WTC11 (cell line): ENCODE measurements around the gene GREB1. TPM values are rescaled to one million over a fixed set of nuclear protein-coding genes. Genes with fewer than 3 reads are reported as not detected.

Source experiments
- ATAC-seq: fragments of 200-7000 bp; cut with Tn5 transposase; 2 replicates; pipeline ENCODE4 v1.10.0; 2021; ENCODE audit warnings: mild to moderate bottlenecking, moderate library complexity
- CTCF ChIA-PET: fragments of 300-600 bp; sonication (Branson Sonifier 250); formaldehyde crosslinking; loops from one replicate; lab custom pipeline; 2021; ENCODE audit warnings: antibody characterized with exemption; lab: Charles Lee
- POLR2A ChIA-PET: fragments of 350-600 bp; sonication (Branson Sonifier 250); formaldehyde crosslinking; loops from one replicate; lab custom pipeline; 2021; ENCODE audit warnings: antibody characterized with exemption; lab: Charles Lee
- DNase-seq: peaks from one replicate; pipeline ENCODE4 v3.0.0; 2021; ENCODE audit warnings: low spot score
- H3K27ac Mint-ChIP-seq: 2 replicates; pipeline ENCODE4 v1.8.0; 2021; ENCODE audit warnings: mixed read lengths
- H3K27me3 Mint-ChIP-seq: 2 replicates; pipeline ENCODE4 v1.8.0; 2021; ENCODE audit warnings: low read depth, mild to moderate bottlenecking, moderate library complexity, mixed read lengths
- H3K36me3 Mint-ChIP-seq: 2 replicates; pipeline ENCODE4 v1.8.0; 2021; ENCODE audit warnings: mixed read lengths
- H3K4me1 Mint-ChIP-seq: 2 replicates; pipeline ENCODE4 v1.8.0; 2022; ENCODE audit warnings: mixed read lengths
- H3K4me3 Mint-ChIP-seq: 2 replicates; pipeline ENCODE4 v1.8.0; 2021; ENCODE audit warnings: mild to moderate bottlenecking, moderate library complexity, mixed read lengths
- H3K9me3 Mint-ChIP-seq: 2 replicates; pipeline ENCODE4 v1.8.0; 2021; ENCODE audit warnings: mixed read lengths
- ARID4B ChIP-seq: sonication (generic); formaldehyde crosslinking; IDR thresholded peaks from 2 replicates; pipeline ENCODE4 v1.8.0; 2023; ENCODE audit warnings: missing genetic modification reagents, mild to moderate bottlenecking, borderline replicate concordance
- CTCF ChIP-seq: fragments of 200-600 bp; IDR thresholded peaks from 2 replicates; pipeline ENCODE4 v1.8.0; 2022; ENCODE audit warnings: antibody characterized with exemption
- FOXP4 ChIP-seq: sonication (generic); formaldehyde crosslinking; IDR thresholded peaks from 2 replicates; pipeline ENCODE4 v1.8.0; 2022; ENCODE audit warnings: mild to moderate bottlenecking, missing genetic modification reagents
- GRHL2 ChIP-seq: fragments of 250-450 bp; sonication (Bioruptor Pico); IDR thresholded peaks from 2 replicates; pipeline ENCODE4 v1.8.0; 2022; ENCODE audit warnings: mild to moderate bottlenecking, moderate library complexity; ENCODE audit not compliant: insufficient replicate concordance, severe bottlenecking
- JAZF1 ChIP-seq: fragments of 250-450 bp; sonication (Bioruptor Pico); IDR thresholded peaks from 2 replicates; pipeline ENCODE4 v1.9.0; 2021; ENCODE audit warnings: moderate library complexity, mild to moderate bottlenecking, inconsistent platforms
- TEAD1 ChIP-seq: sonication (generic); formaldehyde crosslinking; IDR thresholded peaks from 2 replicates; pipeline ENCODE4 v1.8.0; 2022; ENCODE audit warnings: mild to moderate bottlenecking, missing genetic modification reagents
- USF1 ChIP-seq: sonication (generic); formaldehyde crosslinking; IDR thresholded peaks from 2 replicates; pipeline ENCODE4 v1.8.0; 2022; ENCODE audit warnings: mild to moderate bottlenecking, missing genetic modification reagents
- ZNF317 ChIP-seq: sonication (generic); formaldehyde crosslinking; IDR thresholded peaks from 2 replicates; pipeline ENCODE4 v1.8.1; 2023; ENCODE audit warnings: low read depth, mild to moderate bottlenecking, moderate library complexity, missing genetic modification reagents, borderline replicate concordance
- total RNA-seq: library from RNA; stranded (reverse); gene quantifications from 3 replicates; pipeline ENCODE4 v1.2.3, GENCODE V29; 2021
- TF ChIP-seq, protein P1 (sequence below): fragments of 250-450 bp; sonication (Bioruptor Pico); IDR thresholded peaks from 2 replicates; pipeline ENCODE4 v1.9.0; 2021; ENCODE audit warnings: mild to moderate bottlenecking
- TF ChIP-seq, protein P2 (sequence below): sonication (generic); formaldehyde crosslinking; IDR thresholded peaks from 2 replicates; pipeline ENCODE4 v1.8.1; 2023; ENCODE audit warnings: mild to moderate bottlenecking, missing genetic modification reagents, moderate library complexity
- TF ChIP-seq, protein P3 (sequence below): sonication (generic); formaldehyde crosslinking; IDR thresholded peaks from 2 replicates; pipeline ENCODE4 v1.8.1; 2023; ENCODE audit warnings: mild to moderate bottlenecking, missing genetic modification reagents
- TF ChIP-seq, protein P4 (sequence below): fragments of 250-450 bp; sonication (Bioruptor Pico); IDR thresholded peaks from 2 replicates; pipeline ENCODE4 v2.1.2; 2022; ENCODE audit warnings: mild to moderate bottlenecking, moderate library complexity
- TF ChIP-seq, protein P5 (sequence below): sonication (generic); formaldehyde crosslinking; IDR thresholded peaks from 2 replicates; pipeline ENCODE4 v1.8.1; 2022; ENCODE audit warnings: low read depth, mild to moderate bottlenecking, moderate library complexity, missing genetic modification reagents, borderline replicate concordance

GREB1 gene
- total RNA-seq, 1 experiment from 2014 or later: 35.7 TPM

- H3K36me3 Mint-ChIP-seq: no peaks in the 10 kb centered on the region
- CTCF ChIA-PET: interaction anchor here (0.8 to 3.5 kb wide), 4 partner anchors 8 to 96 kb away, joined by 3 to 27 read pairs (median 6); no protein-coding TSS in a partner anchor
- TF ChIP-seq, protein P1, sequence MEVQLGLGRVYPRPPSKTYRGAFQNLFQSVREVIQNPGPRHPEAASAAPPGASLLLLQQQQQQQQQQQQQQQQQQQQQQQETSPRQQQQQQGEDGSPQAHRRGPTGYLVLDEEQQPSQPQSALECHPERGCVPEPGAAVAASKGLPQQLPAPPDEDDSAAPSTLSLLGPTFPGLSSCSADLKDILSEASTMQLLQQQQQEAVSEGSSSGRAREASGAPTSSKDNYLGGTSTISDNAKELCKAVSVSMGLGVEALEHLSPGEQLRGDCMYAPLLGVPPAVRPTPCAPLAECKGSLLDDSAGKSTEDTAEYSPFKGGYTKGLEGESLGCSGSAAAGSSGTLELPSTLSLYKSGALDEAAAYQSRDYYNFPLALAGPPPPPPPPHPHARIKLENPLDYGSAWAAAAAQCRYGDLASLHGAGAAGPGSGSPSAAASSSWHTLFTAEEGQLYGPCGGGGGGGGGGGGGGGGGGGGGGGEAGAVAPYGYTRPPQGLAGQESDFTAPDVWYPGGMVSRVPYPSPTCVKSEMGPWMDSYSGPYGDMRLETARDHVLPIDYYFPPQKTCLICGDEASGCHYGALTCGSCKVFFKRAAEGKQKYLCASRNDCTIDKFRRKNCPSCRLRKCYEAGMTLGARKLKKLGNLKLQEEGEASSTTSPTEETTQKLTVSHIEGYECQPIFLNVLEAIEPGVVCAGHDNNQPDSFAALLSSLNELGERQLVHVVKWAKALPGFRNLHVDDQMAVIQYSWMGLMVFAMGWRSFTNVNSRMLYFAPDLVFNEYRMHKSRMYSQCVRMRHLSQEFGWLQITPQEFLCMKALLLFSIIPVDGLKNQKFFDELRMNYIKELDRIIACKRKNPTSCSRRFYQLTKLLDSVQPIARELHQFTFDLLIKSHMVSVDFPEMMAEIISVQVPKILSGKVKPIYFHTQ (CRISPR knock-in tag): no peak
- TF ChIP-seq, protein P2, sequence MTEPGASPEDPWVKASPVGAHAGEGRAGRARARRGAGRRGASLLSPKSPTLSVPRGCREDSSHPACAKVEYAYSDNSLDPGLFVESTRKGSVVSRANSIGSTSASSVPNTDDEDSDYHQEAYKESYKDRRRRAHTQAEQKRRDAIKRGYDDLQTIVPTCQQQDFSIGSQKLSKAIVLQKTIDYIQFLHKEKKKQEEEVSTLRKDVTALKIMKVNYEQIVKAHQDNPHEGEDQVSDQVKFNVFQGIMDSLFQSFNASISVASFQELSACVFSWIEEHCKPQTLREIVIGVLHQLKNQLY (CRISPR knock-in tag): no peak
- TF ChIP-seq CTCF: no peak
- TF ChIP-seq, protein P3, sequence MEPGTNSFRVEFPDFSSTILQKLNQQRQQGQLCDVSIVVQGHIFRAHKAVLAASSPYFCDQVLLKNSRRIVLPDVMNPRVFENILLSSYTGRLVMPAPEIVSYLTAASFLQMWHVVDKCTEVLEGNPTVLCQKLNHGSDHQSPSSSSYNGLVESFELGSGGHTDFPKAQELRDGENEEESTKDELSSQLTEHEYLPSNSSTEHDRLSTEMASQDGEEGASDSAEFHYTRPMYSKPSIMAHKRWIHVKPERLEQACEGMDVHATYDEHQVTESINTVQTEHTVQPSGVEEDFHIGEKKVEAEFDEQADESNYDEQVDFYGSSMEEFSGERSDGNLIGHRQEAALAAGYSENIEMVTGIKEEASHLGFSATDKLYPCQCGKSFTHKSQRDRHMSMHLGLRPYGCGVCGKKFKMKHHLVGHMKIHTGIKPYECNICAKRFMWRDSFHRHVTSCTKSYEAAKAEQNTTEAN (CRISPR knock-in tag): no peak
- TF ChIP-seq FOXP4 (CRISPR knock-in tag): no peak
- TF ChIP-seq ZNF317 (CRISPR knock-in tag): no peak
- TF ChIP-seq, protein P4, sequence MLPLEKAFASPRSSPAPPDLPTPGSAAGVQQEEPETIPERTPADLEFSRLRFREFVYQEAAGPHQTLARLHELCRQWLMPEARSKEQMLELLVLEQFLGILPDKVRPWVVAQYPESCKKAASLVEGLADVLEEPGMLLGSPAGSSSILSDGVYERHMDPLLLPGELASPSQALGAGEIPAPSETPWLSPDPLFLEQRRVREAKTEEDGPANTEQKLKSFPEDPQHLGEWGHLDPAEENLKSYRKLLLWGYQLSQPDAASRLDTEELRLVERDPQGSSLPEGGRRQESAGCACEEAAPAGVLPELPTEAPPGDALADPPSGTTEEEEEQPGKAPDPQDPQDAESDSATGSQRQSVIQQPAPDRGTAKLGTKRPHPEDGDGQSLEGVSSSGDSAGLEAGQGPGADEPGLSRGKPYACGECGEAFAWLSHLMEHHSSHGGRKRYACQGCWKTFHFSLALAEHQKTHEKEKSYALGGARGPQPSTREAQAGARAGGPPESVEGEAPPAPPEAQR (CRISPR knock-in tag): no peak
- TF ChIP-seq TEAD1 (CRISPR knock-in tag): no peak
- TF ChIP-seq, protein P5, sequence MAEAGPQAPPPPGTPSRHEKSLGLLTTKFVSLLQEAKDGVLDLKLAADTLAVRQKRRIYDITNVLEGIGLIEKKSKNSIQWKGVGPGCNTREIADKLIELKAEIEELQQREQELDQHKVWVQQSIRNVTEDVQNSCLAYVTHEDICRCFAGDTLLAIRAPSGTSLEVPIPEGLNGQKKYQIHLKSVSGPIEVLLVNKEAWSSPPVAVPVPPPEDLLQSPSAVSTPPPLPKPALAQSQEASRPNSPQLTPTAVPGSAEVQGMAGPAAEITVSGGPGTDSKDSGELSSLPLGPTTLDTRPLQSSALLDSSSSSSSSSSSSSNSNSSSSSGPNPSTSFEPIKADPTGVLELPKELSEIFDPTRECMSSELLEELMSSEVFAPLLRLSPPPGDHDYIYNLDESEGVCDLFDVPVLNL: no peak
- TF ChIP-seq JAZF1 (CRISPR knock-in tag): no peak
- TF ChIP-seq, all 79 proteins: peak for 0
- no peak for ATAC-seq
- no peak overlapping the region for H3K27ac Mint-ChIP-seq
- no peaks in the 10 kb centered on the region for H3K9me3 Mint-ChIP-seq
- no peaks in the 10 kb centered on the region for H3K27me3 Mint-ChIP-seq
- POLR2A ChIA-PET: no interaction called here
- peaks cover 57% of the 10 kb centered on the region for H3K4me1 Mint-ChIP-seq
- no peak overlapping the region for H3K4me3 Mint-ChIP-seq
- no peak for DNase-seq
These were observed 145.2 kb downstream of the GREB1 start for GRCh38 chr2:11679016-11679415.

GRCh38 chr2:11679486-11680181 is 145.8 kb downstream of the GREB1 start:
- DNase-seq: no peak
- ATAC-seq: no peak
- H3K4me3 Mint-ChIP-seq: no peak overlapping the region
- H3K36me3 Mint-ChIP-seq: no peaks in the 10 kb centered on the region
- peaks cover 57% of the 10 kb centered on the region for H3K4me1 Mint-ChIP-seq
- POLR2A ChIA-PET: interaction anchor here (0.9 to 1.0 kb wide), 2 partner anchors 8 to 67 kb away, joined by 3 read pairs; partner anchors contain the start of gene LPIN1
- H3K27me3 Mint-ChIP-seq: no peaks in the 10 kb centered on the region
- CTCF ChIA-PET: interaction anchor here (0.9 to 3.5 kb wide), 7 partner anchors 8 to 97 kb away, joined by 3 to 27 read pairs (median 10); partner anchors contain the start of gene NTSR2
- no peak overlapping the region for H3K27ac Mint-ChIP-seq
- no peaks in the 10 kb centered on the region for H3K9me3 Mint-ChIP-seq
- no peak for TF ChIP-seq GRHL2 (CRISPR knock-in tag)
- TF ChIP-seq ARID4B (CRISPR knock-in tag): no peak
- TF ChIP-seq USF1 (CRISPR knock-in tag): no peak
